Small intestine (tissue), 7 donors: ENCODE measurements around the gene TRIM6. TPM values are rescaled to one million over a fixed set of nuclear protein-coding genes. Genes with fewer than 3 reads are reported as not detected.
"Not testable (repeated sequence)": the region's sequence is repeated elsewhere in the genome, so short reads cannot be mapped to it uniquely, and the experiment has no call there.

Experiments
- DNase-seq, 2 donors: peaks; one replicate each; pipeline versions ENCODE4 v3.0.0 to v3.0.0-alpha.2; 2013
- FAIRE-seq: peaks from 2 replicates; lab custom pipeline; 2012; peaks lifted over from hg19 to GRCh38; lab: Jason Lieb, UNC
- H3K27ac ChIP-seq, 3 donors: one replicate each; pipeline ENCODE4 v1.5.1; 2013; ENCODE audit warnings: low read length in 2 of 3, mild to moderate bottlenecking in 2 of 3, control low read depth in 1 of 3, inconsistent platforms in 1 of 3, low read depth in 1 of 3, moderate library complexity in 1 of 3
- H3K27me3 ChIP-seq, 3 donors: one replicate each; pipeline ENCODE4 v1.6.1; 2013; ENCODE audit warnings: low read length in 3 of 3, inconsistent platforms in 1 of 3; ENCODE audit not compliant: control insufficient read depth in 3 of 3, insufficient read depth in 3 of 3
- H3K36me3 ChIP-seq, 3 donors: one replicate each; pipeline ENCODE4 v1.6.1; 2013; ENCODE audit warnings: low read length in 3 of 3, inconsistent platforms in 1 of 3, low read depth in 1 of 3, mild to moderate bottlenecking in 1 of 3, moderate library complexity in 1 of 3; ENCODE audit not compliant: control insufficient read depth in 3 of 3, insufficient read depth in 2 of 3
- H3K4me1 ChIP-seq, 3 donors: one replicate each; pipeline ENCODE4 v1.6.1; 2013; ENCODE audit warnings: low read length in 2 of 3, inconsistent platforms in 1 of 3, low read depth in 1 of 3, mild to moderate bottlenecking in 1 of 3, moderate library complexity in 1 of 3; ENCODE audit not compliant: control insufficient read depth in 3 of 3, insufficient read depth in 2 of 3
- H3K4me3 ChIP-seq, 3 donors: one replicate each; pipeline ENCODE4 v1.5.1; 2013; ENCODE audit warnings: low read length in 3 of 3, control low read depth in 1 of 3, inconsistent platforms in 1 of 3, low read depth in 1 of 3, mild to moderate bottlenecking in 1 of 3, moderate library complexity in 1 of 3
- H3K9me3 ChIP-seq, 2 donors: one replicate each; pipeline ENCODE4 v1.6.1; 2013; ENCODE audit warnings: low read depth in 1 of 2, low read length in 1 of 2; ENCODE audit not compliant: control insufficient read depth in 2 of 2, insufficient read depth in 1 of 2
- WGBS, 3 donors: extraction: QIAGEN DNeasy Blood & Tissue Kit; methylation state at CpG; one replicate each; pipeline ENCODE4 v1.1.7; 2013; 5-methylcytosine and 5-hydroxymethylcytosine counted together
- polyA plus RNA-seq, 4 donors: library from polyadenylated mRNA; stranded (reverse) in 3 of 4; unstranded in 1 of 4; fragments of 200-250 nt in 3 of 4; fragments of 120-200 nt in 1 of 4; gene quantifications; one replicate each; pipeline versions ENCODE4 v1.2.1 to v1.2.3, GENCODE V29; 2013
- donor health status: healthy with polysubstance abuse.
- donor health status: control.
- donor health status: control.
- donor health status: Bipolar disorder and iron deficiency.
- donor health status: healthy.

Gene TRIM6
- polyA plus RNA-seq, 4 donors: 0.54 to 3.0 (median 1.1) TPM; not detected in 1

GRCh38 chr11:5631417-5631816, 35.0 kb downstream of the TRIM6 start:
- no peaks in the 10 kb centered on the region for H3K9me3 ChIP-seq
- DNase-seq (no peak), FAIRE-seq (no peak)
- peaks cover 5 to 14% (median 6%) of the 10 kb centered on the region in 3 donors for H3K36me3 ChIP-seq
- peaks cover 0 to under 1% (median 0%) of the 10 kb centered on the region in 3 donors for H3K4me1 ChIP-seq
- no peak overlapping the region for H3K4me3 ChIP-seq
- H3K27ac ChIP-seq: no peak overlapping the region
- no peaks in the 10 kb centered on the region for H3K27me3 ChIP-seq
- WGBS, 3 donors: 76 to 84% (median 82%) methylated on average over 2 of the region's 2 CpGs

DNA sequence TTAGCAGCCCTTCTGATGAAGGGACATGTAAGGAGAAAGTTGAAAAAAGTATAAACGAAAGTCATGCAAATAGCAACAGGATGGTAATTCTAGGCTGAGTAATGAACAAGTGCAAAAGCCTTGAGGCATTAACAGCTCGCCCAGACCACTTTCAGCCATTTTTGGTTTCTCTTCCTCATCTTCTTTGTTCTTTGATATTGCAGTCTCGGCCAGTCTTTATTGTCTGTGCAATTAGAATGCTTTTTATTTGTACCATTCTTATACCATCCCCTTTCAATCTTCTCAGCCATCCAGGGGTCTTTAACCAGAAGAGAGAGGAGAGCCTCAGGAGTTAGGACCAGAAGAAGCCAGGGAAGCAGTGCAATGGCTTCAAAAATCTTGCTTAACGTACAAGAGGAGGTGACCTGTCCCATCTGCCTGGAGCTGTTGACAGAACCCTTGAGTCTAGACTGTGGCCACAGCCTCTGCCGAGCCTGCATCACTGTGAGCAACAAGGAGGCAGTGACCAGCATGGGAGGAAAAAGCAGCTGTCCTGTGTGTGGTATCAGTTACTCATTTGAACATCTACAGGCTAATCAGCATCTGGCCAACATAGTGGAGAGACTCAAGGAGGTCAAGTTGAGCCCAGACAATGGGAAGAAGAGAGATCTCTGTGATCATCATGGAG, 35.7 kb downstream of the TRIM6 start:
- DNase-seq (no peak), FAIRE-seq (no peak)
- WGBS, 3 donors: 79 to 94% (median 87%) methylated on average over 5 of the region's 5 CpGs
- Histone ChIP-seq H3K4me3 (no peak overlapping the region), H3K9me3 (no peaks in the 10 kb centered on the region), H3K27ac (no peak overlapping the region), H3K36me3 (peaks cover 6 to 14% (median 6%) of the 10 kb centered on the region in 3 donors), H3K27me3 (no peaks in the 10 kb centered on the region), H3K4me1 (no peaks in the 10 kb centered on the region)

DNA sequence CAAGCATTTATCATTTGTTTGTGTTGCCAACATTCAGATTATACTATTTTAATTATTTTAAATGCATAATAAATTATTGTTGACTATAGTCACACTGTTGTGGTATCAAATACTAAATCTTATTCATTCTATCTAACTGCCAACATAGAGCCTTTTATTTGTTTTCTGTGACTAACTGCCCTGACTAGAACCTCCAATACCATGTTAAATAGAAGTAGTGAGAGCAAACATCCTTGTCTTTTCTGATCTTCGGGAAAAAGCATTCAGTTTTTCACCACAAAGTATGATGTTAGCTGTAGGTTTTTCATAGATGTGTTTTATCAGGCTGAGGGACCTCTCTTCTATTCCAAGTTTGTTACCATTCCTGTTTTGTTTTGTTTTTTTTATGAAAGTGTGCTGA, 43.5 kb downstream of the TRIM6 start:
- Histone ChIP-seq H3K27me3 (no peaks in the 10 kb centered on the region), H3K27ac (no peak overlapping the region), H3K36me3 (peaks cover 6 to 12% (median 11%) of the 10 kb centered on the region in 3 donors), H3K9me3 (no peaks in the 10 kb centered on the region), H3K4me1 (no peaks in the 10 kb centered on the region), H3K4me3 (no peak overlapping the region)
- DNase-seq (no peak), FAIRE-seq (no peak)
- WGBS, 3 donors: 85 to 94% (median 92%) methylated on average over 1 of the region's 1 CpG

GRCh38 chr11:5643585-5643984, 47.1 kb downstream of the TRIM6 start:
- no peaks in the 10 kb centered on the region for H3K9me3 ChIP-seq
- FAIRE-seq (no peak), DNase-seq (no peak)
- H3K4me3 ChIP-seq: no peak overlapping the region
- no peaks in the 10 kb centered on the region for H3K4me1 ChIP-seq
- no peak overlapping the region for H3K27ac ChIP-seq
- no peaks in the 10 kb centered on the region for H3K27me3 ChIP-seq
- H3K36me3 ChIP-seq: peaks cover 6 to 8% (median 8%) of the 10 kb centered on the region in 3 donors

DNA sequence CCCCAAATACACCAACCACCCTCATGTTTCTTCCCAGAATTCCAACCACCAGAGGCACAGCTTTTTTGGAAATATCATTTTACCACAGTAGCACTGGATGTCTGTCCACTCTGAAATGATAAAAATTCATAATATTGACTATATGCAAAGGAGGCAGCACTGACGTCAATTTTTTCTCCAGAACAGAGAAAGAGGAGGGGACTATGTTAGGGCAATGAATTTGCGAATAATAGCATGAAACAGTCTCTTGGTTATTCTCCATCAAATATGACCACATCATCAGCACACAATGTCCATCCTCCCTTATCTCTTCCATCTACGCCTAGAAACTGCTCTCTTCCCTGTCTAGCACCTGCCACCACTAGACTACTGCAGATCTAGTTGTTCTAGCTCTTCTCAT, 49.7 kb downstream of the TRIM6 start:
- Histone ChIP-seq H3K27me3 (no peaks in the 10 kb centered on the region), H3K27ac (no peak overlapping the region), H3K4me3 (no peak overlapping the region), H3K9me3 (no peaks in the 10 kb centered on the region), H3K36me3 (peaks cover 6 to 8% (median 8%) of the 10 kb centered on the region in 3 donors), H3K4me1 (no peaks in the 10 kb centered on the region)
- no peak for FAIRE-seq
- WGBS, 3 donors: 90 to 98% (median 94%) methylated on average over 3 of the region's 3 CpGs
- no peak for DNase-seq

- DNase-seq: no peak
- Histone ChIP-seq H3K9me3 (no peaks in the 10 kb centered on the region), H3K27ac (no peak overlapping the region), H3K27me3 (no peaks in the 10 kb centered on the region), H3K4me3 (no peak overlapping the region), H3K36me3 (no peaks in the 10 kb centered on the region), H3K4me1 (no peaks in the 10 kb centered on the region)
- WGBS, 3 donors: 95 to 97% (median 96%) methylated on average over 4 of the region's 4 CpGs
- FAIRE-seq: no peak
Measured at GRCh38 chr11:5655474-5655873, 59.0 kb downstream of the TRIM6 start.

GRCh38 chr11:5656956-5657355, 60.5 kb downstream of the TRIM6 start:
- 94 to 97% (median 97%) methylated on average over 2 of the region's 2 CpGs for WGBS, 3 donors
- FAIRE-seq, H3K4me1 ChIP-seq, H3K9me3 ChIP-seq, DNase-seq, H3K36me3 ChIP-seq, H3K4me3 ChIP-seq, H3K27me3 ChIP-seq, H3K27ac ChIP-seq: not testable (repeated sequence)

DNA sequence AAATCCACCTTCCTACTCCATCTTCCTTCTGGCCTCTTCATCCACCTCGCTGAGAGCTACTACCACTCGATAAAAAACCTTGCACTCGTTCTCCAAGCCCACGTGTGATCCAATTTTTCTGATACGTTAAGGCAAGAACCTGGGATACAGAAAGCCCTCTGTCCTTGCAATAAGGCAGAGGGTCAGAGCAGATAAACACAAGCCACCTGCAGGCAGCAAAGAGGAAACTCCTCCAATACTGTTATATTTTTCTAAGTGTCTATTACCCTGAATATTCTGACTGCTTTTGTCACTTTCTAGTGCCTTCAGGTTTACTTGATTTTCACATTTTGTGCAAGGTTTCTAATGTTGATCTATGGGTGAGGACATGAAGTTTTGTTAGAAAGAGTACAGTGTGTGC, 61.9 kb downstream of the TRIM6 start:
- Histone ChIP-seq H3K27ac (no peak overlapping the region), H3K4me1 (no peaks in the 10 kb centered on the region), H3K36me3 (no peaks in the 10 kb centered on the region), H3K9me3 (no peaks in the 10 kb centered on the region), H3K4me3 (no peak overlapping the region), H3K27me3 (no peaks in the 10 kb centered on the region)
- 95 to 98% (median 96%) methylated on average over 5 of the region's 5 CpGs for WGBS, 3 donors
- no peak for FAIRE-seq
- no peak for DNase-seq
